Subcutaneous adipose tissue (tissue), 4 donors: Measurements from ENCODE around the gene LIPC. TPM values are rescaled to one million over a fixed set of nuclear protein-coding genes. Genes with fewer than 3 reads are reported as not detected.

Source experiments
- total RNA-seq, 4 donors: library from RNA; depleted of rRNA; stranded (reverse); fragments of >200 nt; gene quantifications; one replicate each; pipeline ENCODE4 v1.1.0, GENCODE V29; 2016
- TF ChIP-seq, protein P1 (sequence below): fragments of 450-650 bp; IDR thresholded peaks from one replicate; pipeline ENCODE4 v1.5.1; 2016; ENCODE audit warnings: low read depth, mild to moderate bottlenecking, control low read depth, antibody characterized with exemption, moderate library complexity

LIPC gene
- total RNA-seq, 4 donors from 2014 or later, result 0.44 to 0.51 TPM; not detected in 2

DNA sequence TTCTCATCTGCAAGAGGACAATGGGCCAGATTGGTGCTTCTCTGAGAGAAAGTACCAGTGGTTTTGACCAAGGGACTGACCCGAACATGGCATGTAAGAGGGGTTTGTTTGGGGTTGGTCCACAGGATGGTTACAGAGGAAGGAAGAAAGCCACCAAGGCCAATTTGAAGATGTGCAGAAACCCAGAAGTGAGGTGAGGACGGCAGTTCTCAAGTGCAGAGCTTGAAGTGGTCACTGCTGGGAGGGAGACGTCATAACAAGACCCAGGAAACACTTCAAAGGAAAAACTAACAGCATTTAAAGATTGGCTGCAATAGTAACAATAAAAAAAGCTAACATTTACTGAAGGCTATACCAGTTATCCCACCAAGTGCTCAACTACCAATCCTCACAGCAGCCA, 29.1 kb downstream of the LIPC start:
- TF ChIP-seq, protein P1, sequence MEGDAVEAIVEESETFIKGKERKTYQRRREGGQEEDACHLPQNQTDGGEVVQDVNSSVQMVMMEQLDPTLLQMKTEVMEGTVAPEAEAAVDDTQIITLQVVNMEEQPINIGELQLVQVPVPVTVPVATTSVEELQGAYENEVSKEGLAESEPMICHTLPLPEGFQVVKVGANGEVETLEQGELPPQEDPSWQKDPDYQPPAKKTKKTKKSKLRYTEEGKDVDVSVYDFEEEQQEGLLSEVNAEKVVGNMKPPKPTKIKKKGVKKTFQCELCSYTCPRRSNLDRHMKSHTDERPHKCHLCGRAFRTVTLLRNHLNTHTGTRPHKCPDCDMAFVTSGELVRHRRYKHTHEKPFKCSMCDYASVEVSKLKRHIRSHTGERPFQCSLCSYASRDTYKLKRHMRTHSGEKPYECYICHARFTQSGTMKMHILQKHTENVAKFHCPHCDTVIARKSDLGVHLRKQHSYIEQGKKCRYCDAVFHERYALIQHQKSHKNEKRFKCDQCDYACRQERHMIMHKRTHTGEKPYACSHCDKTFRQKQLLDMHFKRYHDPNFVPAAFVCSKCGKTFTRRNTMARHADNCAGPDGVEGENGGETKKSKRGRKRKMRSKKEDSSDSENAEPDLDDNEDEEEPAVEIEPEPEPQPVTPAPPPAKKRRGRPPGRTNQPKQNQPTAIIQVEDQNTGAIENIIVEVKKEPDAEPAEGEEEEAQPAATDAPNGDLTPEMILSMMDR, result no peak

DNA sequence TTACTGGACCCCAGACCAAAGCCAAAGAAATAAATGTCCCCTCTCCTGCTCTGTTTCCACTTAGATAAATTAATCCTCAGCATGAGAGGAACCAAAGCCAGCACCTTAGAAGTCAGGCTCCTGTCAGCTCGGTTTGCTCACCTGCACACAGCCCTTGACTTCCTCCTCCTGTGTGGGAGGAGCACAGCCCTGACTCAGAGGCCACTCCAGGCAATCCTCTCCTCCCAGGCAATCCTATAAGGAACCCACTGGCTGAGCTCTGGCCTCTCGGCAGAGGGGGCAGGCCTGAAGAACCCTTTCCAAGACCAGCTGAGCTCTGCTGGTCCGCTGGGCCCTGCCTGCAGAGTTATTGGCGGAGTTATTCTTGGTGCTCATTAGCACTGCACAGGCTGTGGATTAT, 30.8 kb downstream of the LIPC start:
- TF ChIP-seq, protein P1, result no peak

DNA sequence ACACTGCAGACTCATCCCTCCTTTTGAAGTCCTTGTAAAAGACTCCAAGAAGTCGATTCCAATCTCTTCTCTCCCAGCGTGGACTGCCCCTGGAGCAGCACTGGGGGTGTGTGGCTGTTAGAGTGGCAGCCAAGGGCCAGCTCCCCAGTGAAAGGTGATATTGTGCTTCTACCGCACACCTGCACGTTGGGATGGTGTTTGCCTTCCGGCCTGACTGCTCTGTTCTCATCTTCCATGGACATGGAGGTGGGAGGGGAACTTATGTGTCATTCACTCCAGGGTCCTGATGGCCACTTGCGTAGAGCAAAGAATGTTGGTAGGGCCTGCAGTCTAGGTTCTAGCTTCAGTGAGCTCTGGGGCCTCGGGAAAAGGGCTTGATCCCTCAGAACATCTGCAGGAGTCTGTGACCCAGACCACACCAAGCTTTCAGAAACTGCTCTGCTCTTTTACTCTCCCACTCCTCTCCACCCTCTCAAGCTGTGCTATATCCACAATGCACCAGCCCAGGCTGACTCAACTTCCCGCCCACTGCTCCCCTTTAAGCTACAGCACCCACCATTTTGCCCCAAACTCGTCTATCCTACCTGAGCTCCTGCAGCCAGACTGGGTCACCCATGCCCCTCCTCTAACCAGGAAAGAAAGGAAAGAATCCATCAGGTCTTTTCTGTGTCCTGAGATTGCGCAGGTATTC, 31.3 kb downstream of the LIPC start:
- TF ChIP-seq, protein P1, result no peak

DNA sequence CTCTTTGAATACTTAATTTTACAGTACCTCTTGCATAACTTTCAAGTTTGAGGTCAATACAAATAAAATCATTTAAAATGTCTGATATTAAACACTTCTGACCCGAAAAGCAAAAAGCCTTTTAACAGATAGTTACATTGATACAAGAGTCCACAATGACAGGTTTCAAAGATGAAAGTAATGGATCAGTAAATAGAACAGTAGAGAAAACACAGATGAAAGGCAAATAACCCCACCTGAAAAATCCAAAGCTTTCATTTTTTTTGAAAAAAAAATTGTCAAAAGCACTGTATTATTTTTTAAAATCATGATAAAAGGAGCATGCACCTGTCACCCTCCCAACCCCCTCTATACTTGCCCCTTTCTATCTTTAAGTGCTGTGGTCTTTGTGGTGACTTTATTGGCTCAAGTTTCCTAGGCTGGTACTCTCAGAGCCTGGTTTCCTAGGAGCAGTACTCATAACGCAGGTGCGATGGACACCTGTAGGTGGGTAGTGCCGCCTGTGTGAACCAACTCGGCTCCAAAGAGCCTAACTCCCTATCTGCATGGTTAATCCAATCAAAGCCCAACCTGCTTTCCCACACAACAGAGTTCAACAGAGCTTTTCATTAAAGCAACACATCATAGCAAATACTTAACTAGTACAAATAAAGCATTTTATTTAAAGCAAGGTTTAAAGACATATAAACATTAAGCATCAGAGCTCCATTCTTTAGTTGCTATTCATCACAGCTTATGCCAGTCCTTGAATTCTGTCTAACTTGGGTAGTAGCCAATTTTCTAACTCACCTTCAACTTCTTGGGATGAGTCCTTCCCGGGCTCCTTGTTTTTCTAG, 32.2 kb downstream of the LIPC start:
- TF ChIP-seq, protein P1, result no peak

DNA sequence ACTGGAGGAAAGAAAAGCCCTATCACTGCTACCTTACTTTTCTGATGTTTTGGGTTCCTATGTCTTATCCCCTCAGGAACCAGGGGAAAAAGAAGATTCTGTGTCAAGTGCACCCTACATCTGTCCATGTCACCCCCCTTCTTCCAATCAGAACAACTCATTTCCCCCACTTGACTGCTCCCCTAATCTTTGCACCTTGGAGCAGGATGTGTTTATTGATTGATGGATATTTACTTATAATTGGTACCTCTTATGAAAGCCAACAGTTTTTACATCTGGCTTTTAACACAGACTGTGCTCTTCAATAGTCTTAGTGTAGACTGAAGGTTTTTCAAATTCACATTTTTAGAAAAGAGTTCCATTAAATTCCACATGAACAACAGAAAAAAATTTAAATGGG, 33.3 kb downstream of the LIPC start:
- TF ChIP-seq, protein P1, result no peak

DNA sequence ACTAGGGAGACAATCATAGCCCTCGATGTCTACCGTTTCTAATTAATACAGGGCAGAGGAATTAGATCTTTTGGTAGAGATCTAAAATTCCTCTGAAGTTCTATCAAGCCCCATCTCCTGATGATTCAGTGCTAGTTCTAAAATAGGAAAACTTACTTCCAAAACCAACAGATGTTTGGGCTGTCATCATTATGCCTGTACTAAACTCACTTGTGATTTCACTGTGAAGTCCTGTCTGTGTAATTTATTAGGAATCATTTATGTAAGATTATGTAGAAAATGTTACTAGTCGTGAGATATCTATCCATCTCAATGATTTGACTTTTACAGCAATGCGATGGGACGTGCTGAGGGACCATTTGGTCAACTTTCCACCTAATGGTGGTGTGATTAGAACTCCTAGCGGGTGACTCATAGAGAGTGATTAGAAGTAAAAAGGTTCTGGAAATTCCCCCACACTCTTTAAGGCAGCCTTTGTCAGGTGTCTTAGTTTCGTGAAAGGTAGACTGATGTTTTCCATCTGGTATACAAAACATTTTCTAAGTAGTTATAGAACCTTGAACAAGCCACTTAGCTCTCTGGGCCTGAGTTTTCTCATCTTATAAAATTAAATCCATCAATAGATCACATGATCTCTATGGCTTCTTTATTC, 34.2 kb downstream of the LIPC start:
- TF ChIP-seq, protein P1, result no peak

DNA sequence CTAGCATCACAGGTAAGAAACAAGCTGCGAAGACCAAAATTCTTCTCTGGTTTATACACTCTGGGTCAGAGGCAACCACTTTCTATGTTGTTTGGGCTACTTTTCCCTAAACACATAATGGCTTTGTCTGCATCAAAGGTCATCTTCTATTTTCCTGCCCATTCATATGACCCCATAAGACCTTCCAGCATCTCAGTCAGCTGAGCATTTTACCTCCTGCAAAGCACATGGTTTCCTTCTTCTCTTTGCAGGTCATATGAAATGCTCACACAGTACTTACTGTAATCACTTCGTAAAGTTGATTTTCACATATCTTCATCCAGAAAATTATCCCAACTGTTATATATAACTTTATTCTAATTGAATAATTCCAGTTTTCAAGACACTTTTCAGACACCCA, 34.8 kb downstream of the LIPC start:
- TF ChIP-seq, protein P1, result no peak
